Neutrophil (primary cell): ENCODE measurements around the gene NIPAL3.

Source experiments
- H3K27ac ChIP-seq: fragments of 200-600 bp; sonication (generic); 2 replicates; pipeline ENCODE4 v1.5.1; 2016; ENCODE audit warnings: mild to moderate bottlenecking, moderate library complexity
- H3K27me3 ChIP-seq: fragments of 200-600 bp; sonication (generic); 2 replicates; pipeline ENCODE4 v1.6.0; 2016; ENCODE audit warnings: mild to moderate bottlenecking
- H3K36me3 ChIP-seq: fragments of 200-600 bp; sonication (generic); 2 replicates; pipeline ENCODE4 v1.5.1; 2017
- H3K4me1 ChIP-seq, 2 experiments: fragments of 200-600 bp in 1 of 2; sonication (generic) in 1 of 2; 1 replicate in 1 of 2; 2 replicates in 1 of 2; pipeline versions ENCODE4 v1.5.1 to v1.6.1; 2013 to 2016; ENCODE audit warnings: low read depth in 1 of 2, low read length in 1 of 2, mild to moderate bottlenecking in 1 of 2, moderate library complexity in 1 of 2; ENCODE audit not compliant: control insufficient read depth in 1 of 2, insufficient read depth in 1 of 2
- H3K4me3 ChIP-seq, 2 experiments: fragments of 200-600 bp in 1 of 2; sonication (generic) in 1 of 2; 1 replicate in 1 of 2; 2 replicates in 1 of 2; pipeline ENCODE4 v1.5.1; 2013 to 2016; ENCODE audit warnings: low read depth in 1 of 2, low read length in 1 of 2, mild to moderate bottlenecking in 1 of 2, moderate library complexity in 1 of 2
- H3K9me3 ChIP-seq: fragments of 200-600 bp; sonication (generic); 2 replicates; pipeline ENCODE4 v1.5.1; 2016
- TF ChIP-seq, protein P1 (sequence below): fragments of 200-600 bp; sonication (generic); IDR thresholded peaks from 2 replicates; pipeline ENCODE4 v1.5.1; 2016; ENCODE audit warnings: antibody characterized with exemption

The NIPAL3 gene

GRCh38 chr1:24437631-24438396 lies 22.2 kb downstream of the NIPAL3 start:
- no peak overlapping the region for H3K4me3 ChIP-seq
- TF ChIP-seq, protein P1, sequence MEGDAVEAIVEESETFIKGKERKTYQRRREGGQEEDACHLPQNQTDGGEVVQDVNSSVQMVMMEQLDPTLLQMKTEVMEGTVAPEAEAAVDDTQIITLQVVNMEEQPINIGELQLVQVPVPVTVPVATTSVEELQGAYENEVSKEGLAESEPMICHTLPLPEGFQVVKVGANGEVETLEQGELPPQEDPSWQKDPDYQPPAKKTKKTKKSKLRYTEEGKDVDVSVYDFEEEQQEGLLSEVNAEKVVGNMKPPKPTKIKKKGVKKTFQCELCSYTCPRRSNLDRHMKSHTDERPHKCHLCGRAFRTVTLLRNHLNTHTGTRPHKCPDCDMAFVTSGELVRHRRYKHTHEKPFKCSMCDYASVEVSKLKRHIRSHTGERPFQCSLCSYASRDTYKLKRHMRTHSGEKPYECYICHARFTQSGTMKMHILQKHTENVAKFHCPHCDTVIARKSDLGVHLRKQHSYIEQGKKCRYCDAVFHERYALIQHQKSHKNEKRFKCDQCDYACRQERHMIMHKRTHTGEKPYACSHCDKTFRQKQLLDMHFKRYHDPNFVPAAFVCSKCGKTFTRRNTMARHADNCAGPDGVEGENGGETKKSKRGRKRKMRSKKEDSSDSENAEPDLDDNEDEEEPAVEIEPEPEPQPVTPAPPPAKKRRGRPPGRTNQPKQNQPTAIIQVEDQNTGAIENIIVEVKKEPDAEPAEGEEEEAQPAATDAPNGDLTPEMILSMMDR = no peak
- H3K27me3 ChIP-seq = no peaks in the 10 kb centered on the region
- no peak overlapping the region for H3K27ac ChIP-seq
- no peaks in the 10 kb centered on the region for H3K9me3 ChIP-seq
- peaks cover 46% of the 10 kb centered on the region for H3K36me3 ChIP-seq
- no peaks in the 10 kb centered on the region for H3K4me1 ChIP-seq

DNA sequence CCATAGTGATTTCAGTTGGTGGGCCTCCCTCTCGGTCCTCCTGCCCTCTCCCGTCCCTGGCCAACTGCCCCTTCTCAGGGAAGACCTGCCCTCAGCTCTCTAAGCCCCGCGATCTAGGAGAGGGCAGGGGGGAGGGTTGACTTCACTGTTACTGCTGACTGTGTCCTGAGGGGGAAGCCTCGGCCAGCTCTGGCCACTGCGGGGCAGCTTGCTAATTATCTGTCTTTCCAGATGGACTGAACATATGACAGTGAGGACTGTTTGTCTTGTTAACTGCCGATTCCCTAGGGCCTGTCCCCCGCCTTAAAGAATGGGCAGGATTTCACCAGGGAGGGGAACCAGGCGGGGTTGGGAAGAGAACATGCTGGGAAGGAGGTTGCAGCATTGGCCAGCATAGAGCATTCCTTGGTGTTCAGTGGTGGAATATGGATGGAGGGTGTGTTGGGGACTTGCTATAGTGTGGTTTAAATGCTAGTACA lies 22.9 kb downstream of the NIPAL3 start:
- H3K27ac ChIP-seq = no peak overlapping the region
- no peak overlapping the region for H3K4me3 ChIP-seq
- no peaks in the 10 kb centered on the region for H3K4me1 ChIP-seq
- TF ChIP-seq, protein P1 = no peak
- no peaks in the 10 kb centered on the region for H3K27me3 ChIP-seq
- peaks cover 47% of the 10 kb centered on the region for H3K36me3 ChIP-seq
- H3K9me3 ChIP-seq = no peaks in the 10 kb centered on the region

- H3K4me3 ChIP-seq = no peak overlapping the region
- no peaks in the 10 kb centered on the region for H3K27me3 ChIP-seq
- H3K36me3 ChIP-seq = peaks cover 64% of the 10 kb centered on the region
- H3K9me3 ChIP-seq = no peaks in the 10 kb centered on the region
- TF ChIP-seq, protein P1 = no peak
- H3K4me1 ChIP-seq = no peaks in the 10 kb centered on the region
- no peak overlapping the region for H3K27ac ChIP-seq
These were observed 24.8 kb downstream of the NIPAL3 start for GRCh38 chr1:24440436-24440835.

DNA sequence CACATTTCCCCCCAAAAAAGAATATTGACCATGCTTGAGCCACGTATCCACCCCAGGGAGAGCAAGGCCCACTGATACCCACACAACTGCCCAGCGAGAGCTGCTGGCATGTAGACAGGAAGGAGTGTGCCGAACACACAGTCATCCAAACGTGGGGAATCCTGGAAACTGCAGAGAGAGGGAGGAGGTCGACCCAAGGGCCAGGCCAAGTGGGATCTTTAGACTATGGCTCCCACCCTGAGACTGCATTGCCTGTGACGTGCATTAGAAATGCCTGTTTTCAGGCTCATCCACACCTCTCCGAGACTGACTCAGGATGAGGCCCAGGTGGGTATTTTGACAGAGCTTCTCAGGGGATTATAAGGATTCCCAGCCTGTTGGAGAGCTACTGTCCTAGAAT lies 25.9 kb downstream of the NIPAL3 start:
- peaks cover 71% of the 10 kb centered on the region for H3K36me3 ChIP-seq
- no peaks in the 10 kb centered on the region for H3K4me1 ChIP-seq
- H3K4me3 ChIP-seq = no peak overlapping the region
- H3K9me3 ChIP-seq = no peaks in the 10 kb centered on the region
- TF ChIP-seq, protein P1 = no peak
- no peaks in the 10 kb centered on the region for H3K27me3 ChIP-seq
- no peak overlapping the region for H3K27ac ChIP-seq

DNA sequence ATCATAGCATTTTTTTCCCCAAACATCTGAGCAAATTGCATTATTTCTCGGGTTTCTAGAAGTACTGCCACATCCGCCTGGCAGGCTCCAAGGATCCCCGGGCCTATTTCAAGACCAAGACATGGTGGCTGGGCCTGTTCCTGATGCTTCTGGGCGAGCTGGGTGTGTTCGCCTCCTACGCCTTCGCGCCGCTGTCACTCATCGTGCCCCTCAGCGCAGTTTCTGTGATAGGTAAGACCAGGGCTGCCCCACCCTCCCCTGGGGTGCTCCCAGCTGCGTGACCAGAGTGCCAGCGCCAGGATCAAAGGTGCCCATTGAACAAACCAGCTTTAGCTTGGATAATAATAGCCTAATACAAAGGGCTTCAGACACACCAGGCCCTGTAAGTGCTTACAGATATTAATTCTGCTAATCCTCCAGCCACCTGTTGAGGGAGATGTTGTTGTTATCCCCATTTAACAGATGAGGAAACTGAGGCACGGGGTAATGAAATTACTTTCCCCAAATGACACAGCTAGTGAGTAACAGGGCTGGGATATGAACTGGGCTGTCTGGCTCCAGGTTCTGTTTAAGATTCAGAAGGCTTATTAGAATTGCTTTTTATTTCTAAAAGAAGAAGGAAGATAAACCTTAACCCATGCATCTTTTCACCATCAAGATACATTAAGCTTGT lies 26.5 kb downstream of the NIPAL3 start:
- no peaks in the 10 kb centered on the region for H3K4me1 ChIP-seq
- H3K9me3 ChIP-seq = no peaks in the 10 kb centered on the region
- TF ChIP-seq, protein P1 = no peak

More for the DNA sequence above, 26.5 kb downstream of the NIPAL3 start:
- no peak overlapping the region for H3K4me3 ChIP-seq
- no peaks in the 10 kb centered on the region for H3K27me3 ChIP-seq
- no peak overlapping the region for H3K27ac ChIP-seq
- H3K36me3 ChIP-seq = peaks cover 77% of the 10 kb centered on the region
